HL-60 (cell line): ENCODE data around the gene C1QTNF9.

Experiments used
- DNase-seq, 2 experiments: peaks; one replicate each; pipeline ENCODE4 v3.0.0-alpha.2; 2010 to 2020; ENCODE audit warnings: low read depth in 1 of 2, low spot score in 1 of 2
- H3K27ac ChIP-seq: fragments of 250-450 bp; sonication (Bioruptor Pico); replicated peaks from 2 replicates; pipeline ENCODE4 v1.5.1; 2020; ENCODE audit warnings: mild to moderate bottlenecking, moderate library complexity
- H3K27me3 ChIP-seq: fragments of 250-450 bp; sonication (Bioruptor Pico); 2 replicates; pipeline ENCODE4 v1.5.1; 2021; ENCODE audit warnings: mild to moderate bottlenecking, moderate library complexity; ENCODE audit not compliant: insufficient read depth, poor library complexity, severe bottlenecking
- H3K4me3 ChIP-seq: replicated peaks from 2 replicates; pipeline ENCODE4 v1.5.1; 2011; ENCODE audit warnings: mild to moderate bottlenecking, control low read depth, low read length; ENCODE audit not compliant: insufficient read depth
- CTCF ChIP-seq: IDR thresholded peaks from one replicate; pipeline ENCODE4 v1.5.1; 2011; ENCODE audit warnings: low read length, control low read depth, inconsistent platforms; ENCODE audit not compliant: insufficient read depth
- GABPA ChIP-seq: IDR thresholded peaks from 2 replicates; pipeline ENCODE4 v1.6.1; 2012; ENCODE audit warnings: low read depth
- POLR2AphosphoS5 ChIP-seq: IDR thresholded peaks from 2 replicates; pipeline ENCODE4 v1.6.1; 2012; ENCODE audit warnings: low read depth
- REST ChIP-seq: IDR thresholded peaks from 2 replicates; pipeline ENCODE4 v1.6.1; 2012; ENCODE audit warnings: low read depth; ENCODE audit not compliant: insufficient replicate concordance
- SPI1 ChIP-seq: IDR thresholded peaks from 2 replicates; pipeline ENCODE4 v1.6.1; 2012; ENCODE audit warnings: low read depth, mild to moderate bottlenecking, borderline replicate concordance

C1QTNF9 gene

GRCh38 chr13:24281188-24282008 lies 28.0 kb upstream of the C1QTNF9 start:
- no peak for DNase-seq
- Histone ChIP-seq H3K27ac (no peak overlapping the region), H3K27me3 (no peaks in the 10 kb centered on the region), H3K4me3 (no peak overlapping the region)
- no peak for TF ChIP-seq CTCF
- no peak for TF ChIP-seq POLR2AphosphoS5
- TF ChIP-seq REST: no peak
- no peak for TF ChIP-seq GABPA
- no peak for TF ChIP-seq SPI1

- DNase-seq: no peak
- Histone ChIP-seq H3K27ac (no peak overlapping the region), H3K4me3 (no peak overlapping the region), H3K27me3 (no peaks in the 10 kb centered on the region)
- no peak for TF ChIP-seq SPI1
Measured at GRCh38 chr13:24282256-24282655, 27.1 kb upstream of the C1QTNF9 start.

GRCh38 chr13:24284889-24285565 lies 24.4 kb upstream of the C1QTNF9 start:
- H3K4me3 ChIP-seq: no peak overlapping the region
- no peak overlapping the region for H3K27ac ChIP-seq
- no peaks in the 10 kb centered on the region for H3K27me3 ChIP-seq
- no peak for DNase-seq
- TF ChIP-seq GABPA: no peak
- TF ChIP-seq CTCF: no peak
- no peak for TF ChIP-seq SPI1
- TF ChIP-seq POLR2AphosphoS5: no peak
- TF ChIP-seq REST: no peak

GRCh38 chr13:24286624-24287023 lies 22.8 kb upstream of the C1QTNF9 start:
- Histone ChIP-seq H3K27me3 (no peaks in the 10 kb centered on the region), H3K27ac (no peak overlapping the region), H3K4me3 (no peak overlapping the region)
- no peak for TF ChIP-seq GABPA
- no peak for TF ChIP-seq REST
- TF ChIP-seq CTCF: no peak
- TF ChIP-seq POLR2AphosphoS5: no peak
- no peak for TF ChIP-seq SPI1
- DNase-seq: no peak
